Tibial nerve (tissue), 4 donors: ENCODE data around the gene MOGAT2.

Source experiments
- EP300 ChIP-seq, 2 donors: sonication (generic); formaldehyde crosslinking; IDR thresholded peaks; one replicate each; pipeline ENCODE4 v1.6.1; 2017; ENCODE audit warnings: antibody characterized with exemption in 2 of 2, mild to moderate bottlenecking in 1 of 2
- POLR2A ChIP-seq, 2 donors: fragments of 450-650 bp; IDR thresholded peaks; one replicate each; pipeline ENCODE4 v1.6.1; 2017; ENCODE audit warnings: antibody characterized with exemption in 2 of 2, mild to moderate bottlenecking in 2 of 2, moderate library complexity in 2 of 2
- TF ChIP-seq, protein P1 (sequence below), 5 experiments: fragments of 200-600 bp in 3 of 5; fragments of 450-650 bp in 2 of 5; sonication (generic) in 3 of 5; IDR thresholded peaks; one replicate each; pipeline ENCODE4 v1.5.1; 2016 to 2019; ENCODE audit warnings: antibody characterized with exemption in 5 of 5, mild to moderate bottlenecking in 3 of 5, moderate library complexity in 2 of 5

DNA sequence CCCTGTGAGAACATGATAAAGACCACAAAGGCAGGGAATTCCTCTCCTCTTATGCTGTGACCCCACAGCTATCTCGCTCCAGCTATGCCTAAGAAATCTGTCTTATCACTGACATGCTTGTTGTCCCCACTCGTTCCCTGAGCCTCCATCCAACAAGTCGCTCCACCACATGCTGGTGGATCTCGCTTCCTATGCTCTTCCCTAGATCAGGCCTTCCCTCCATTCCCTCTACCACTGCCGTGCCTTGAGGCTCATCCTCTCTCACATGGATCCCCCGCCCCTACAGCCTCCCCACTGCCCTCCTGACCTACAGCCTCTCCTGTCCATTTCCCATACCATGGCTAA, 49.6 kb downstream of the MOGAT2 start:
- no peak for TF ChIP-seq EP300 (IDR thresholded peaks at IDR 0.05)
- TF ChIP-seq, protein P1, sequence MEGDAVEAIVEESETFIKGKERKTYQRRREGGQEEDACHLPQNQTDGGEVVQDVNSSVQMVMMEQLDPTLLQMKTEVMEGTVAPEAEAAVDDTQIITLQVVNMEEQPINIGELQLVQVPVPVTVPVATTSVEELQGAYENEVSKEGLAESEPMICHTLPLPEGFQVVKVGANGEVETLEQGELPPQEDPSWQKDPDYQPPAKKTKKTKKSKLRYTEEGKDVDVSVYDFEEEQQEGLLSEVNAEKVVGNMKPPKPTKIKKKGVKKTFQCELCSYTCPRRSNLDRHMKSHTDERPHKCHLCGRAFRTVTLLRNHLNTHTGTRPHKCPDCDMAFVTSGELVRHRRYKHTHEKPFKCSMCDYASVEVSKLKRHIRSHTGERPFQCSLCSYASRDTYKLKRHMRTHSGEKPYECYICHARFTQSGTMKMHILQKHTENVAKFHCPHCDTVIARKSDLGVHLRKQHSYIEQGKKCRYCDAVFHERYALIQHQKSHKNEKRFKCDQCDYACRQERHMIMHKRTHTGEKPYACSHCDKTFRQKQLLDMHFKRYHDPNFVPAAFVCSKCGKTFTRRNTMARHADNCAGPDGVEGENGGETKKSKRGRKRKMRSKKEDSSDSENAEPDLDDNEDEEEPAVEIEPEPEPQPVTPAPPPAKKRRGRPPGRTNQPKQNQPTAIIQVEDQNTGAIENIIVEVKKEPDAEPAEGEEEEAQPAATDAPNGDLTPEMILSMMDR (IDR thresholded peaks at IDR 0.05), result no peak
- no peak for TF ChIP-seq POLR2A (IDR thresholded peaks at IDR 0.05)
